H1 (cell line): ENCODE results near the gene VASN. TPM values are rescaled to one million over a fixed set of nuclear protein-coding genes. Genes with fewer than 3 reads are reported as not detected.

Experiments used
- CHD1 ChIP-seq: IDR thresholded peaks from 2 replicates; pipeline ENCODE4 v1.6.1; 2012; ENCODE audit warnings: low read depth, low read length, improper control_type of control experiment
- EGR1 ChIP-seq: IDR thresholded peaks from 2 replicates; pipeline ENCODE4 v1.6.1; 2011; ENCODE audit warnings: low read depth, low read length, borderline replicate concordance
- GTF2F1 ChIP-seq: IDR thresholded peaks from 2 replicates; pipeline ENCODE4 v1.6.1; 2012; ENCODE audit warnings: low read depth, low read length, improper control_type of control experiment, borderline replicate concordance
- SAP30 ChIP-seq: fragments of 300-600 bp; sonication (generic); IDR thresholded peaks from 2 replicates; pipeline ENCODE4 v1.7.1; 2012; ENCODE audit warnings: low read length, moderate library complexity, mild to moderate bottlenecking, inconsistent platforms; ENCODE audit not compliant: insufficient read depth, insufficient replicate concordance
- polyA plus RNA-seq, 7 experiments: library from polyadenylated mRNA; depleted of rRNA in 3 of 7; stranded (reverse) in 5 of 7; unstranded in 2 of 7; fragments of >200 nt in 5 of 7; fragments of 200-250 nt in 2 of 7; gene quantifications; 1 replicate in 5 of 7; 2 replicates in 1 of 7; 4 replicates in 1 of 7; pipeline versions ENCODE4 v1.2.1 to v1.2.3, GENCODE V29; 2011 to 2013; ENCODE audit warnings: missing spikeins in 2 of 7, mixed read lengths in 2 of 7
- total RNA-seq: library from RNA; stranded (reverse); fragmentation: NEBNext Ultra II Directional; extraction: Animal tissue kit (Norgen Biotek cat#: 25700); gene quantifications from 2 replicates; pipeline ENCODE4 v1.2.1, GENCODE V29; 2021
- TF ChIP-seq, protein P1 (sequence below), 3 experiments: IDR thresholded peaks; 1 replicate in 2 of 3; 2 replicates in 1 of 3; pipeline versions ENCODE4 v1.5.1 to v1.6.1; 2011; ENCODE audit warnings: low read length in 3 of 3, mild to moderate bottlenecking in 3 of 3, inconsistent platforms in 2 of 3, low read depth in 1 of 3, moderate library complexity in 1 of 3; ENCODE audit not compliant: insufficient read depth in 1 of 3; ENCODE audit errors: control extremely low read depth in 1 of 3

The VASN gene
- total and polyA plus RNA-seq, 2 of the 8 experiments (the other 6 are each of a cell fraction or from before 2014, with no cell fraction given): 9.6 to 11.3 TPM

DNA sequence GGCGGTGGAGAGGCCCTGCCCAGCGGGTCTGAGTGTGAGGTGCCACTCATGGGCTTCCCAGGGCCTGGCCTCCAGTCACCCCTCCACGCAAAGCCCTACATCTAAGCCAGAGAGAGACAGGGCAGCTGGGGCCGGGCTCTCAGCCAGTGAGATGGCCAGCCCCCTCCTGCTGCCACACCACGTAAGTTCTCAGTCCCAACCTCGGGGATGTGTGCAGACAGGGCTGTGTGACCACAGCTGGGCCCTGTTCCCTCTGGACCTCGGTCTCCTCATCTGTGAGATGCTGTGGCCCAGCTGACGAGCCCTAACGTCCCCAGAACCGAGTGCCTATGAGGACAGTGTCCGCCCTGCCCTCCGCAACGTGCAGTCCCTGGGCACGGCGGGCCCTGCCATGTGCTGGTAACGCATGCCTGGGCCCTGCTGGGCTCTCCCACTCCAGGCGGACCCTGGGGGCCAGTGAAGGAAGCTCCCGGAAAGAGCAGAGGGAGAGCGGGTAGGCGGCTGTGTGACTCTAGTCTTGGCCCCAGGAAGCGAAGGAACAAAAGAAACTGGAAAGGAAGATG lies 11.2 kb downstream of the VASN start (continued):
- no peak for TF ChIP-seq CHD1
- TF ChIP-seq GTF2F1: no peak
- no peak for TF ChIP-seq EGR1
- no peak for TF ChIP-seq SAP30
- TF ChIP-seq, protein P1, sequence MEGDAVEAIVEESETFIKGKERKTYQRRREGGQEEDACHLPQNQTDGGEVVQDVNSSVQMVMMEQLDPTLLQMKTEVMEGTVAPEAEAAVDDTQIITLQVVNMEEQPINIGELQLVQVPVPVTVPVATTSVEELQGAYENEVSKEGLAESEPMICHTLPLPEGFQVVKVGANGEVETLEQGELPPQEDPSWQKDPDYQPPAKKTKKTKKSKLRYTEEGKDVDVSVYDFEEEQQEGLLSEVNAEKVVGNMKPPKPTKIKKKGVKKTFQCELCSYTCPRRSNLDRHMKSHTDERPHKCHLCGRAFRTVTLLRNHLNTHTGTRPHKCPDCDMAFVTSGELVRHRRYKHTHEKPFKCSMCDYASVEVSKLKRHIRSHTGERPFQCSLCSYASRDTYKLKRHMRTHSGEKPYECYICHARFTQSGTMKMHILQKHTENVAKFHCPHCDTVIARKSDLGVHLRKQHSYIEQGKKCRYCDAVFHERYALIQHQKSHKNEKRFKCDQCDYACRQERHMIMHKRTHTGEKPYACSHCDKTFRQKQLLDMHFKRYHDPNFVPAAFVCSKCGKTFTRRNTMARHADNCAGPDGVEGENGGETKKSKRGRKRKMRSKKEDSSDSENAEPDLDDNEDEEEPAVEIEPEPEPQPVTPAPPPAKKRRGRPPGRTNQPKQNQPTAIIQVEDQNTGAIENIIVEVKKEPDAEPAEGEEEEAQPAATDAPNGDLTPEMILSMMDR (IDR thresholded peaks at IDR 0.05; ENCODE audit: control extremely low read depth in 1 of 3, insufficient read depth in 1 of 3, low read depth in 1 of 3, low read length in 3 of 3): no peak
- TF ChIP-seq, all 59 proteins: peak for 0
